OCI-LY7 (cell line): Measurements from ENCODE around the gene PCYT1B. TPM values are rescaled to one million over a fixed set of nuclear protein-coding genes. Genes with fewer than 3 reads are reported as not detected.

ENCODE experiments used
- BruUV-seq: library from RNA; stranded (reverse); fragments of 400-500 nt; replicated peaks from 2 replicates; lab custom pipeline; 2021; lab: Mats Ljungman, UMichigan
- CTCF ChIA-PET: fragments of 300-600 bp; sonication (Branson Sonifier 250); formaldehyde crosslinking; loops from one replicate; lab custom pipeline; 2022; ENCODE audit warnings: antibody characterized with exemption; ENCODE audit not compliant: unreplicated experiment; lab: Charles Lee
- POLR2A ChIA-PET: fragments of 300-600 bp; sonication (Branson Sonifier 250); formaldehyde crosslinking; loops from one replicate; lab custom pipeline; 2022; ENCODE audit warnings: antibody characterized with exemption; lab: Charles Lee
- DNase-seq: peaks from one replicate; pipeline ENCODE4 v3.0.0-alpha.2; 2015; ENCODE audit warnings: low spot score
- H2AFZ ChIP-seq: fragments of 200-600 bp; sonication (generic), shearing (Covaris generic); 2 replicates; pipeline ENCODE4 v1.6.1; 2014; ENCODE audit warnings: mild to moderate bottlenecking, antibody characterized with exemption, low read length, moderate library complexity
- H3K27ac ChIP-seq: fragments of 200-600 bp; sonication (generic); 2 replicates; pipeline ENCODE4 v1.5.1; 2014; ENCODE audit warnings: mixed run types, low read depth, mild to moderate bottlenecking, moderate library complexity, low read length, inconsistent platforms; ENCODE audit not compliant: poor library complexity, severe bottlenecking
- H3K36me3 ChIP-seq: fragments of 200-600 bp; sonication (generic); 2 replicates; pipeline ENCODE4 v1.6.1; 2014; ENCODE audit warnings: mild to moderate bottlenecking, antibody characterized with exemption, low read length, moderate library complexity, mixed read lengths; ENCODE audit not compliant: insufficient read depth
- H3K4me1 ChIP-seq: fragments of 200-600 bp; sonication (generic); 2 replicates; pipeline ENCODE4 v1.5.1; 2014; ENCODE audit warnings: mild to moderate bottlenecking, low read length; ENCODE audit not compliant: insufficient read depth, poor library complexity, severe bottlenecking
- H3K4me2 ChIP-seq: fragments of 200-600 bp; sonication (generic); 2 replicates; pipeline ENCODE4 v1.6.1; 2014; ENCODE audit warnings: mild to moderate bottlenecking, low read length
- H3K4me3 ChIP-seq: fragments of 200-600 bp; sonication (generic); 2 replicates; pipeline ENCODE4 v1.5.1; 2014; ENCODE audit warnings: mild to moderate bottlenecking, low read depth, low read length; ENCODE audit not compliant: poor library complexity, severe bottlenecking
- H3K79me2 ChIP-seq: fragments of 200-600 bp; sonication (generic); 2 replicates; pipeline ENCODE4 v1.6.1; 2016; ENCODE audit warnings: low read depth, mild to moderate bottlenecking, low read length, moderate library complexity, mixed read lengths; ENCODE audit not compliant: insufficient read depth
- H3K9me2 ChIP-seq: fragments of 200-600 bp; sonication (generic); 2 replicates; pipeline ENCODE4 v1.6.1; 2016; ENCODE audit warnings: mild to moderate bottlenecking, low read length, mixed read lengths; ENCODE audit not compliant: insufficient read depth
- H3K9me3 ChIP-seq: fragments of 200-600 bp; sonication (generic); 2 replicates; pipeline ENCODE4 v1.6.1; 2014; ENCODE audit warnings: mild to moderate bottlenecking, mixed run types, low read length, mixed read lengths
- H4K20me1 ChIP-seq: fragments of 200-600 bp; sonication (generic); 2 replicates; pipeline ENCODE4 v1.6.1; 2014; ENCODE audit warnings: mild to moderate bottlenecking, antibody characterized with exemption, low read length, moderate library complexity, mixed read lengths; ENCODE audit not compliant: insufficient read depth
- EZH2phosphoT487 ChIP-seq: fragments of 200-600 bp; sonication (generic); IDR thresholded peaks from 2 replicates; pipeline ENCODE4 v1.6.1; 2018; ENCODE audit warnings: low read depth, borderline replicate concordance, mild to moderate bottlenecking, mixed run types, antibody characterized with exemption, low read length, moderate library complexity, mixed read lengths
- intact Hi-C: fragments of 100-400 bp; cut with micrococcal nuclease; formaldehyde crosslinking; loops from one replicate; pipeline ENCODE4 v1.10.0; 2022; ENCODE audit not compliant: unreplicated experiment
- total RNA-seq, 2 experiments: library from RNA; depleted of rRNA in 1 of 2; stranded (reverse); fragments of >200 nt in 1 of 2; shearing (Covaris generic) in 1 of 2; gene quantifications; 2 replicates each; pipeline ENCODE4 v1.2.3, GENCODE V29; 2014 to 2022
- TF ChIP-seq, protein P1 (sequence below): fragments of 200-600 bp; sonication (generic); conservative IDR thresholded peaks from 2 replicates; pipeline ENCODE4 v1.5.1; 2014; ENCODE audit warnings: mild to moderate bottlenecking, antibody characterized with exemption, low read length, moderate library complexity, mixed read lengths

Gene PCYT1B
- total RNA-seq, 2 experiments from 2014 or later = not detected

DNA sequence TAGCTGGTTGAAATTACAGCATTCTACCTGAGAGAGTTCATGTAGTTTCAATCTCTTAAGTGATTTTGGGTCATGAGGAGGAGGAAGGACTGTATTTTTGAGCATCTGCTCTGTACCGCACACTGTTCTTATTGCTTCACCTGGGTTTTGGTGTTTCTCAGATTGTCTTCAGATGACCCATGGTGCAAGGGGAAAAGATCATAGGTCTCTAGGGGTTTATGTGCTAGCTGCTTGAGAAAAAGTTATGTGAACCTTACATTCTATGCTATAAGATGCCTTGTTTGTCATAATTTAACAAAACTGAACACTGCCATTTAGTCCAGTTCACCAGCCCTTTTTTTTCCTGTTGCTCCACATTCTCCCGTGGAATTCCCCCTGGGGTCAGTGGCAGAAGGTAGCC is 121.7 kb downstream of the PCYT1B start:
- no peak for TF ChIP-seq EZH2phosphoT487
- TF ChIP-seq, protein P1, sequence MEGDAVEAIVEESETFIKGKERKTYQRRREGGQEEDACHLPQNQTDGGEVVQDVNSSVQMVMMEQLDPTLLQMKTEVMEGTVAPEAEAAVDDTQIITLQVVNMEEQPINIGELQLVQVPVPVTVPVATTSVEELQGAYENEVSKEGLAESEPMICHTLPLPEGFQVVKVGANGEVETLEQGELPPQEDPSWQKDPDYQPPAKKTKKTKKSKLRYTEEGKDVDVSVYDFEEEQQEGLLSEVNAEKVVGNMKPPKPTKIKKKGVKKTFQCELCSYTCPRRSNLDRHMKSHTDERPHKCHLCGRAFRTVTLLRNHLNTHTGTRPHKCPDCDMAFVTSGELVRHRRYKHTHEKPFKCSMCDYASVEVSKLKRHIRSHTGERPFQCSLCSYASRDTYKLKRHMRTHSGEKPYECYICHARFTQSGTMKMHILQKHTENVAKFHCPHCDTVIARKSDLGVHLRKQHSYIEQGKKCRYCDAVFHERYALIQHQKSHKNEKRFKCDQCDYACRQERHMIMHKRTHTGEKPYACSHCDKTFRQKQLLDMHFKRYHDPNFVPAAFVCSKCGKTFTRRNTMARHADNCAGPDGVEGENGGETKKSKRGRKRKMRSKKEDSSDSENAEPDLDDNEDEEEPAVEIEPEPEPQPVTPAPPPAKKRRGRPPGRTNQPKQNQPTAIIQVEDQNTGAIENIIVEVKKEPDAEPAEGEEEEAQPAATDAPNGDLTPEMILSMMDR = no peak
- H3K4me3 ChIP-seq = no peak overlapping the region
- no peak for DNase-seq
- no peaks in the 10 kb centered on the region for H3K9me2 ChIP-seq
- intact Hi-C loops = no loop called here
- H3K4me2 ChIP-seq = no peak overlapping the region
- CTCF ChIA-PET = no interaction called here
- no peak overlapping the region for H3K27ac ChIP-seq
- POLR2A ChIA-PET = no interaction called here
- H4K20me1 ChIP-seq = no peaks in the 10 kb centered on the region
- H3K9me3 ChIP-seq = no peaks in the 10 kb centered on the region
- H3K36me3 ChIP-seq = peaks cover 12% of the 10 kb centered on the region
- BruUV-seq = no TSS peak
- no peaks in the 10 kb centered on the region for H3K79me2 ChIP-seq
- H3K4me1 ChIP-seq = no peaks in the 10 kb centered on the region
- H2AFZ ChIP-seq = no peak overlapping the region

DNA sequence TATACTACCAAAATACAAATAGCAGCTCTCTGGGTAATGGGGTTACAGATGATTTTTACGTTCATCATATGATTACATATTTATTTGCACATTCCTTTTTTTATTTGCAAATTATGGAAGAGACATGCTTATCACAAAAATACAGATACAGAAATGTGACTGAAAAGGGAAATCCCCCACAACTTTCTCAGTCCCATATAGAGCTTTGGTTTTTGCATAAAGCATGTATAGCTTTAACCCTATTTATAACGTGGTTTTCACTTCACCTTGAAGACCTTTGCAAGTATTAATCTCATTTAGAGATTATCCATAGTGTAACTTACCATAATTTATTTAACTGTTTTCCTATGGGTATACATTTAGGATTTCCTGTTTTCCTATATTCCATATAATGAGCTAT is 126.7 kb downstream of the PCYT1B start:
- BruUV-seq = no TSS peak
- no peak overlapping the region for H3K4me3 ChIP-seq
- H2AFZ ChIP-seq = no peak overlapping the region
- H4K20me1 ChIP-seq = no peaks in the 10 kb centered on the region
- ChIA-PET CTCF (no interaction called here), POLR2A (interaction anchor here (0.7 kb wide), 1 partner anchor 42 kb away, joined by 3 read pairs; no protein-coding TSS in a partner anchor)
- H3K9me2 ChIP-seq = no peaks in the 10 kb centered on the region
- H3K79me2 ChIP-seq = no peaks in the 10 kb centered on the region
- H3K27ac ChIP-seq = no peak overlapping the region
- no peaks in the 10 kb centered on the region for H3K4me1 ChIP-seq
- no peaks in the 10 kb centered on the region for H3K9me3 ChIP-seq
- intact Hi-C loops = no loop called here
- DNase-seq = no peak
- TF ChIP-seq, protein P1 = no peak
- no peak for TF ChIP-seq EZH2phosphoT487
- H3K4me2 ChIP-seq = no peak overlapping the region
- peaks cover 11% of the 10 kb centered on the region; the same call in 1 of the 2 replicates for H3K36me3 ChIP-seq

DNA sequence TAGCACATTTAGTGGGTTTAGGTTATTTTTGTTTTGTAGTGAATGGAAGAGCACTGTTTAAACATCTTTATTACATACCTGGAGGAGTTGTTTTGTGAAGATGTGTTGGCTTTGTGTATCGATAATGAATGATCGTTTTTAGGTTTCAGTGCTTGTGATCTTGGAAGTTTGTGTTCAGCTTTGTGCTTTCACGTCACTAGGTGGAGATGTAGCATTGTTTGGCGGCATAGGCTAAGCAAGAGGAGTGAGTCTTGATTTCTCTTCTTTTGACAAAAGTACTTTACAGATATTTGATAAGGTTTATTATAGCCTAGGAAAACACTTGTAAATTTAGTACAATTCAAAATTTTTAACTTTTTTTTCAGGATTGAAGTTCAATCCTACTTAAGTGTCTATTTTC is 131.7 kb downstream of the PCYT1B start:
- Histone ChIP-seq H3K9me2 (no peaks in the 10 kb centered on the region), H2AFZ (no peak overlapping the region), H3K4me1 (no peaks in the 10 kb centered on the region), H3K79me2 (no peaks in the 10 kb centered on the region), H4K20me1 (no peaks in the 10 kb centered on the region), H3K4me2 (no peak overlapping the region), H3K4me3 (no peak overlapping the region), H3K9me3 (no peaks in the 10 kb centered on the region), H3K36me3 (peaks cover 5% of the 10 kb centered on the region; the same call in 1 of the 2 replicates), H3K27ac (no peak overlapping the region)
- TF ChIP-seq, protein P1 = 0 out of 2 replicates have a peak, but pooled peaks have one; percentile 15
- TF ChIP-seq EZH2phosphoT487 = no peak
- no TSS peak for BruUV-seq
- CTCF ChIA-PET = no interaction called here
- intact Hi-C loops = no loop called here
- POLR2A ChIA-PET = no interaction called here
- no peak for DNase-seq
